OCI-LY3 (cell line): ENCODE data around the gene FAM219A.
A peak's percentile ranks its signal among the peaks of the same experiment; 100 is the strongest.

ENCODE experiments used
- H2AFZ ChIP-seq: fragments of 200-600, 300-600 bp; shearing (Covaris generic); 2 replicates; pipeline ENCODE4 v1.6.0; 2014; ENCODE audit warnings: antibody characterized with exemption, low read depth, low read length
- H3K27ac ChIP-seq: fragments of 200-600, 300-600 bp; sonication (generic); 2 replicates; pipeline ENCODE4 v1.5.1; 2014; ENCODE audit warnings: mild to moderate bottlenecking, low read length, moderate library complexity, mixed read lengths
- H3K27me3 ChIP-seq: fragments of 200-600, 300-600 bp; sonication (generic); 2 replicates; pipeline ENCODE4 v1.6.1; 2014; ENCODE audit warnings: low read depth, low read length, mixed read lengths
- H3K36me3 ChIP-seq: fragments of 200-600, 300-600 bp; sonication (generic); replicated peaks from 2 replicates; pipeline ENCODE3; 2014; ENCODE audit warnings: low read depth, low read length, mixed read lengths
- H3K4me1 ChIP-seq: fragments of 300-600, 200-600 bp; sonication (generic); 2 replicates; pipeline ENCODE4 v1.6.1; 2014; ENCODE audit warnings: low read length, mixed read lengths
- H3K4me2 ChIP-seq: fragments of 200-600, 300-600 bp; sonication (generic); 2 replicates; pipeline ENCODE4 v1.6.1; 2014; ENCODE audit warnings: low read length, mixed read lengths
- H3K4me3 ChIP-seq: fragments of 300-600, 200-600 bp; sonication (generic); 2 replicates; pipeline ENCODE4 v1.5.1; 2014; ENCODE audit warnings: antibody characterized with exemption, mild to moderate bottlenecking, low read length, moderate library complexity
- H3K79me2 ChIP-seq: fragments of 300-600, 200-600 bp; shearing (Covaris generic); 2 replicates; pipeline ENCODE4 v1.6.1; 2014; ENCODE audit warnings: mild to moderate bottlenecking, low read length, mixed read lengths
- H3K9ac ChIP-seq: fragments of 300-600, 200-600 bp; shearing (Covaris generic); 2 replicates; pipeline ENCODE4 v1.6.0; 2014; ENCODE audit warnings: mild to moderate bottlenecking, low read length, moderate library complexity
- H3K9me3 ChIP-seq: fragments of 200-600, 300-600 bp; shearing (Covaris generic); 2 replicates; pipeline ENCODE4 v1.6.1; 2014; ENCODE audit warnings: low read length, mixed read lengths; ENCODE audit not compliant: insufficient read depth
- H4K20me1 ChIP-seq: fragments of 200-600, 300-600 bp; sonication (generic); 2 replicates; pipeline ENCODE4 v1.6.1; 2016; ENCODE audit warnings: low read length, mixed read lengths; ENCODE audit not compliant: insufficient read depth
- CTCF ChIP-seq: fragments of 200-600, 300-600 bp; sonication (generic); IDR thresholded peaks from 2 replicates; pipeline ENCODE4 v1.5.1; 2014; ENCODE audit warnings: antibody characterized with exemption, low read length, low read depth
- EZH2phosphoT487 ChIP-seq: fragments of 200-600 bp; shearing (Covaris generic); IDR thresholded peaks from 2 replicates; pipeline ENCODE4 v1.6.1; 2018; ENCODE audit warnings: antibody characterized with exemption, mixed run types, low read depth

Gene FAM219A

GRCh38 chr9:34437006-34437925, 21.1 kb downstream of the FAM219A start:
- no peaks in the 10 kb centered on the region for H3K9me3 ChIP-seq
- no peaks in the 10 kb centered on the region for H3K36me3 ChIP-seq
- no peak overlapping the region for H3K4me3 ChIP-seq
- H3K79me2 ChIP-seq, result no peaks in the 10 kb centered on the region
- H3K27me3 ChIP-seq, result no peaks in the 10 kb centered on the region
- H3K9ac ChIP-seq, result no peak overlapping the region
- TF ChIP-seq EZH2phosphoT487, result no peak
- TF ChIP-seq CTCF, result peak; percentile 89
- H2AFZ ChIP-seq, result no peak overlapping the region
- H3K4me1 ChIP-seq, result no peaks in the 10 kb centered on the region
- peaks cover 12% of the 10 kb centered on the region; the same call in 1 of the 2 replicates for H4K20me1 ChIP-seq
- no peak overlapping the region for H3K4me2 ChIP-seq
- H3K27ac ChIP-seq, result no peak overlapping the region

GRCh38 chr9:34431667-34432066, 26.7 kb downstream of the FAM219A start:
- H3K4me3 ChIP-seq, result no peak overlapping the region
- H3K27ac ChIP-seq, result no peak overlapping the region
- peaks cover 9% of the 10 kb centered on the region; the same call in 1 of the 2 replicates for H4K20me1 ChIP-seq
- TF ChIP-seq EZH2phosphoT487 (no peak), CTCF (no peak)
- H3K79me2 ChIP-seq, result no peaks in the 10 kb centered on the region
- H3K27me3 ChIP-seq, result no peaks in the 10 kb centered on the region
- no peaks in the 10 kb centered on the region for H3K36me3 ChIP-seq
- H3K4me2 ChIP-seq, result no peak overlapping the region
- no peak overlapping the region for H3K9ac ChIP-seq
- peaks cover 3% of the 10 kb centered on the region; the same call in 1 of the 2 replicates for H3K4me1 ChIP-seq
- H3K9me3 ChIP-seq, result no peaks in the 10 kb centered on the region
- no peak overlapping the region for H2AFZ ChIP-seq

GRCh38 chr9:34430843-34431437, 27.4 kb downstream of the FAM219A start:
- TF ChIP-seq CTCF, result no peak
- TF ChIP-seq EZH2phosphoT487, result no peak
- Histone ChIP-seq H3K9ac (no peak overlapping the region), H3K4me1 (peaks cover 3% of the 10 kb centered on the region; the same call in 1 of the 2 replicates), H3K79me2 (no peaks in the 10 kb centered on the region), H3K4me2 (no peak overlapping the region), H2AFZ (no peak overlapping the region), H3K27ac (no peak overlapping the region), H3K9me3 (no peaks in the 10 kb centered on the region), H3K4me3 (no peak overlapping the region), H4K20me1 (peaks cover 9% of the 10 kb centered on the region; the same call in 1 of the 2 replicates), H3K27me3 (no peaks in the 10 kb centered on the region), H3K36me3 (no peaks in the 10 kb centered on the region)

GRCh38 chr9:34428325-34428958, 29.9 kb downstream of the FAM219A start:
- Histone ChIP-seq H3K79me2 (no peaks in the 10 kb centered on the region), H3K36me3 (no peaks in the 10 kb centered on the region), H3K27ac (no peak overlapping the region), H3K9me3 (no peaks in the 10 kb centered on the region), H2AFZ (no peak overlapping the region), H4K20me1 (peaks cover 9% of the 10 kb centered on the region; the same call in 1 of the 2 replicates), H3K4me1 (peaks cover 3% of the 10 kb centered on the region; the same call in 1 of the 2 replicates), H3K9ac (no peak overlapping the region), H3K4me3 (no peak overlapping the region), H3K27me3 (no peaks in the 10 kb centered on the region), H3K4me2 (no peak overlapping the region)
- TF ChIP-seq EZH2phosphoT487 (no peak), CTCF (no peak)
